ENCODE results near the gene GFER. TPM values are rescaled to one million over a fixed set of nuclear protein-coding genes. Genes with fewer than 3 reads are reported as not detected.

The GFER gene
- total and polyA plus RNA-seq, 2 donors (not counting 1 experiment from before 2014, with no cell fraction given): 15.6 to 30.4 TPM

Small RNA genes within 50 kb of the gene (small RNA-seq; reads per million reads assigned to genes)
- gene AC005363.2 (ENCODE audit: insufficient read length, low read depth, low replicate concordance) (not detected), gene RN7SL219P (ENCODE audit: insufficient read length, low read depth, low replicate concordance) (not detected), gene SNORA10 (ENCODE audit: insufficient read length, low read depth, low replicate concordance) (not detected), gene SNORA64 (ENCODE audit: insufficient read length, low read depth, low replicate concordance) (not detected)

Other genes with a start within 250 kb of the GFER start
Only the 30 nearest of the 31 such genes appear.
- gene NME3, start 212.7 kb upstream of the GFER start, total RNA-seq: 57.3 and 63.2 TPM in 2 replicates
- 99.0 and 150 TPM in 2 replicates for gene NME3, start 212.7 kb upstream of the GFER start, polyA plus RNA-seq
- 42.5 and 43.9 TPM in 2 replicates for gene EME2, start 211.4 kb upstream of the GFER start, total RNA-seq
- 34.6 and 44.1 TPM in 2 replicates for gene EME2, start 211.4 kb upstream of the GFER start, polyA plus RNA-seq
- gene MRPS34, start 211.1 kb upstream of the GFER start, total RNA-seq: 44.6 and 54.5 TPM in 2 replicates
- gene MRPS34, start 211.1 kb upstream of the GFER start, polyA plus RNA-seq: 34.4 and 55.2 TPM in 2 replicates
- gene SPSB3, start 201.6 kb upstream of the GFER start, total RNA-seq: 91.2 and 95.5 TPM in 2 replicates
- 255 and 264 TPM in 2 replicates for gene SPSB3, start 201.6 kb upstream of the GFER start, polyA plus RNA-seq
- gene NUBP2, start 201.2 kb upstream of the GFER start, total RNA-seq: 50.2 and 52.6 TPM in 2 replicates
- 49.3 and 71.7 TPM in 2 replicates for gene NUBP2, start 201.2 kb upstream of the GFER start, polyA plus RNA-seq
- gene IGFALS, start 190.5 kb upstream of the GFER start, total RNA-seq: 0.22 TPM in 1 of 2 replicates, not detected in the other
- 0.49 and 0.63 TPM in 2 replicates for gene IGFALS, start 190.5 kb upstream of the GFER start, polyA plus RNA-seq
- 49.7 and 50.6 TPM in 2 replicates for gene HAGH, start 157.4 kb upstream of the GFER start, total RNA-seq
- gene HAGH, start 157.4 kb upstream of the GFER start, polyA plus RNA-seq: 48.9 and 74.2 TPM in 2 replicates
- gene FAHD1, start 157.0 kb upstream of the GFER start, total RNA-seq: 11.0 and 13.3 TPM in 2 replicates
- 7.2 and 14.5 TPM in 2 replicates for gene FAHD1, start 157.0 kb upstream of the GFER start, polyA plus RNA-seq
- gene MEIOB, start 112.0 kb upstream of the GFER start, total RNA-seq: not detected in 2 replicates
- not detected in 2 replicates for gene MEIOB, start 112.0 kb upstream of the GFER start, polyA plus RNA-seq
- not detected in 2 replicates for gene HS3ST6, start 65.8 kb upstream of the GFER start, total RNA-seq
- gene HS3ST6, start 65.8 kb upstream of the GFER start, polyA plus RNA-seq: not detected in 2 replicates
- gene MSRB1, start 41.0 kb upstream of the GFER start, total RNA-seq: 15.2 and 17.5 TPM in 2 replicates
- 4.4 and 8.5 TPM in 2 replicates for gene MSRB1, start 41.0 kb upstream of the GFER start, polyA plus RNA-seq
- not detected in 2 replicates for gene RPL3L, start 29.5 kb upstream of the GFER start, total RNA-seq
- not detected in 2 replicates for gene RPL3L, start 29.5 kb upstream of the GFER start, polyA plus RNA-seq
- gene NDUFB10, start 24.7 kb upstream of the GFER start, total RNA-seq: 63.7 and 70.4 TPM in 2 replicates
- 76.9 and 92.6 TPM in 2 replicates for gene NDUFB10, start 24.7 kb upstream of the GFER start, polyA plus RNA-seq
- 3,155 and 3,261 TPM in 2 replicates for gene RPS2, start 19.4 kb upstream of the GFER start, total RNA-seq
- gene RPS2, start 19.4 kb upstream of the GFER start, polyA plus RNA-seq: 4,202 and 6,138 TPM in 2 replicates
- gene RNF151, start 17.3 kb upstream of the GFER start, total RNA-seq: 0.36 and 0.76 TPM in 2 replicates
- gene RNF151, start 17.3 kb upstream of the GFER start, polyA plus RNA-seq: 0.13 and 0.27 TPM in 2 replicates
- 31.9 and 32.2 TPM in 2 replicates for gene TBL3, start 12.1 kb upstream of the GFER start, total RNA-seq
- gene TBL3, start 12.1 kb upstream of the GFER start, polyA plus RNA-seq: 41.2 and 52.2 TPM in 2 replicates
- 0.49 and 0.74 TPM in 2 replicates for gene NOXO1, start 2.7 kb upstream of the GFER start, total RNA-seq
- 0.30 and 1.0 TPM in 2 replicates for gene NOXO1, start 2.7 kb upstream of the GFER start, polyA plus RNA-seq
- gene SYNGR3, start 5.8 kb downstream of the GFER start, total RNA-seq: 19.8 and 20.8 TPM in 2 replicates
- gene SYNGR3, start 5.8 kb downstream of the GFER start, polyA plus RNA-seq: 19.5 and 28.7 TPM in 2 replicates
- 49.5 and 50.3 TPM in 2 replicates for gene ZNF598, start 25.6 kb downstream of the GFER start, total RNA-seq
- gene ZNF598, start 25.6 kb downstream of the GFER start, polyA plus RNA-seq: 61.1 and 61.5 TPM in 2 replicates
- gene NPW, start 35.6 kb downstream of the GFER start, total RNA-seq: 0.70 and 1.7 TPM in 2 replicates
- 0.13 and 0.36 TPM in 2 replicates for gene NPW, start 35.6 kb downstream of the GFER start, polyA plus RNA-seq
- gene NHERF2, start 42.7 kb downstream of the GFER start, total RNA-seq: 1.9 and 2.2 TPM in 2 replicates
- 1.5 and 1.8 TPM in 2 replicates for gene NHERF2, start 42.7 kb downstream of the GFER start, polyA plus RNA-seq
- gene NTHL1, start 63.6 kb downstream of the GFER start, total RNA-seq: 14.1 and 17.5 TPM in 2 replicates
- gene NTHL1, start 63.6 kb downstream of the GFER start, polyA plus RNA-seq: 20.1 and 27.6 TPM in 2 replicates
- 188 and 194 TPM in 2 replicates for gene TSC2, start 63.8 kb downstream of the GFER start, total RNA-seq
- gene TSC2, start 63.8 kb downstream of the GFER start, polyA plus RNA-seq: 128 and 134 TPM in 2 replicates
- gene PKD1, start 151.7 kb downstream of the GFER start, total RNA-seq: 103 and 116 TPM in 2 replicates
- 97.6 and 100 TPM in 2 replicates for gene PKD1, start 151.7 kb downstream of the GFER start, polyA plus RNA-seq
- 0.58 and 0.62 TPM in 2 replicates for gene RAB26, start 164.4 kb downstream of the GFER start, total RNA-seq
- 0.95 and 1.2 TPM in 2 replicates for gene RAB26, start 164.4 kb downstream of the GFER start, polyA plus RNA-seq
- gene TRAF7, start 171.6 kb downstream of the GFER start, total RNA-seq: 42.3 and 50.9 TPM in 2 replicates
- gene TRAF7, start 171.6 kb downstream of the GFER start, polyA plus RNA-seq: 30.4 and 46.1 TPM in 2 replicates
- gene CASKIN1, start 212.4 kb downstream of the GFER start, total RNA-seq: 0.05 TPM in 1 of 2 replicates, not detected in the other
- gene CASKIN1, start 212.4 kb downstream of the GFER start, polyA plus RNA-seq: 0.01 TPM in 1 of 2 replicates, not detected in the other
- gene MLST8, start 221.3 kb downstream of the GFER start, total RNA-seq: 36.1 and 39.0 TPM in 2 replicates
- gene MLST8, start 221.3 kb downstream of the GFER start, polyA plus RNA-seq: 107 and 112 TPM in 2 replicates
- 13.1 and 18.3 TPM in 2 replicates for gene BRICD5, start 226.7 kb downstream of the GFER start, total RNA-seq
- gene BRICD5, start 226.7 kb downstream of the GFER start, polyA plus RNA-seq: 11.9 and 16.8 TPM in 2 replicates
- 15.1 and 16.5 TPM in 2 replicates for gene PGP, start 230.6 kb downstream of the GFER start, total RNA-seq
- 13.4 and 15.4 TPM in 2 replicates for gene PGP, start 230.6 kb downstream of the GFER start, polyA plus RNA-seq